Stimulated activated CD8-positive, alpha-beta memory T cell treated with anti-CD3 and anti-CD28 coated beads, Interleukin-4, amount 100 ng/mL, for 1 hour (primary cell): ENCODE results near the gene POR.

Source experiments
- DNase-seq, 2 donors: peaks; one replicate each; pipeline ENCODE4 v3.0.0-alpha.2; 2020; ENCODE audit warnings: low read depth in 2 of 2, low spot score in 1 of 2

POR gene

GRCh38 chr7:75971309-75971960 is 56.5 kb downstream of the POR start:
- no peak for DNase-seq

DNA sequence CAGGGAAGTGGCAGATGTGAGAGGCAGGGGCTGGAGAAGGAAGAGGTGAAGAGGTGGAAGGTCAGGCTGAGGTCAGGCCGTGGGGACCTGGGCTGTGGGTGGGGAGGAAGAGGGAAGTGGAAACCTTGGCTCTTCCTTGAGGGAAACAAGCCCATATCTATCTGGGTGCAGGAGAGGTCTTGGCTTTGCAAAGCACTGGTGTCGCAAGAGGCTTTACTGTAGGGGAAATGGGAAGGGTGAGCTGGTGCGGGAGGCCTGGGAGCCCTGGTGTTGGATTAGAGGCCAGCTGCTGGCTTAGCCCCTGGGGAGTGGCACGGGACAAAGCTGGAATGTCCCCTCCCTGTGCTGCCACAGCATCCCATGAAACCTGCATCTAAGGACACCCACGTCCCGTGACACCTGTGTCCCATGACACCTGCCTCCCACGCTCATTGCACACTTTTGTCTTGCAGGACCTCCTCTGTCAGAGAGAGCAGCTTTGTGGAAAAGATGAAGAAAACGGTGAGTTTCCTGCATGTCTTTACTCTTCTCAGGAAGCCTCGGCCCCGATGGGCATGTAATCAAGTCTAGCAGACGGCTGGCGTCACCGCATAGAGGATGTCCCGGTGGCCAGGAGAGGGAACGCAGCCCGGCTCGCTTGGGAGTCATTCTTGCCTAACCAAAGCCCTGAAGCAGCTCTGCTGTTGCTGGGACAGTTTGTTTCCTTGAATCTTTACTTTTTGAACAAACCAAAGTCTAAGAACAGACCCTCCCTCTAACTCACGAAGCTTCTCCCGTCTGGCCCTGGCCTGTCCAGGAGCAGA is 57.2 kb downstream of the POR start:
- DNase-seq: no peak

- no peak for DNase-seq
Measured at GRCh38 chr7:75977743-75978142, 62.8 kb downstream of the POR start.

GRCh38 chr7:75979759-75980429 is 64.9 kb downstream of the POR start:
- no peak for DNase-seq

- no peak for DNase-seq
Measured at GRCh38 chr7:75980430-75981202, 65.7 kb downstream of the POR start.

DNA sequence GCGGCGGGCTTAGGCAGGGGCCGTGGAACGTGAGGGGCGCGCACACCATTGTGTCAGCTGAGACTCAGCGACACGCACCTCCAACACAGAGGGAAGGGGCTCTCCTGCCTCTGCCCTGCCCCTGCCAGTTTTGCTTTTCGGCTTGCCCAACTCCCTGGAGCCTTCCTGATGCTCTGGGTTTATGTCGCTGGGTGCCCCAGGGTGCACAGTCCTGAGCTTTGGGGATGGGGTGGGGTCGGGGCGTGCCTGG is 66.2 kb downstream of the POR start:
- no peak for DNase-seq

- DNase-seq: no peak
Measured at GRCh38 chr7:75981453-75982305, 66.7 kb downstream of the POR start.

GRCh38 chr7:75982306-75983064 is 67.5 kb downstream of the POR start:
- no peak for DNase-seq

GRCh38 chr7:75983471-75984129 is 68.6 kb downstream of the POR start:
- no peak for DNase-seq

GRCh38 chr7:75984130-75985008 is 69.4 kb downstream of the POR start:
- DNase-seq: no peak

GRCh38 chr7:75985009-75985517 is 70.1 kb downstream of the POR start:
- DNase-seq: no peak

DNA sequence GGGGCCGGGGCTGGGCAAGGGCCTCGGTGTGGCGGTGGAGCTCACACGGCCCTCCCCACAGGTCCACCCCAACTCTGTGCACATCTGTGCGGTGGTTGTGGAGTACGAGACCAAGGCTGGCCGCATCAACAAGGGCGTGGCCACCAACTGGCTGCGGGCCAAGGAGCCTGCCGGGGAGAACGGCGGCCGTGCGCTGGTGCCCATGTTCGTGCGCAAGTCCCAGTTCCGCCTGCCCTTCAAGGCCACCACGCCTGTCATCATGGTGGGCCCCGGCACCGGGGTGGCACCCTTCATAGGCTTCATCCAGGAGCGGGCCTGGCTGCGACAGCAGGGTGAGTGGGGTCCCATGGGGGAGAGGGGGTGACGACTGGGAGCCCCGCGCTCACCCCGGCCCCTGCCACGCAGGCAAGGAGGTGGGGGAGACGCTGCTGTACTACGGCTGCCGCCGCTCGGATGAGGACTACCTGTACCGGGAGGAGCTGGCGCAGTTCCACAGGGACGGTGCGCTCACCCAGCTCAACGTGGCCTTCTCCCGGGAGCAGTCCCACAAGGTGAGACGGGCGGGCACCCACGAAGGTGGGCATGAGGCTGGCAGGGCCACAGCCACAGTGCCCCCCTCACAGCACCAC is 70.7 kb downstream of the POR start:
- no peak for DNase-seq

DNA sequence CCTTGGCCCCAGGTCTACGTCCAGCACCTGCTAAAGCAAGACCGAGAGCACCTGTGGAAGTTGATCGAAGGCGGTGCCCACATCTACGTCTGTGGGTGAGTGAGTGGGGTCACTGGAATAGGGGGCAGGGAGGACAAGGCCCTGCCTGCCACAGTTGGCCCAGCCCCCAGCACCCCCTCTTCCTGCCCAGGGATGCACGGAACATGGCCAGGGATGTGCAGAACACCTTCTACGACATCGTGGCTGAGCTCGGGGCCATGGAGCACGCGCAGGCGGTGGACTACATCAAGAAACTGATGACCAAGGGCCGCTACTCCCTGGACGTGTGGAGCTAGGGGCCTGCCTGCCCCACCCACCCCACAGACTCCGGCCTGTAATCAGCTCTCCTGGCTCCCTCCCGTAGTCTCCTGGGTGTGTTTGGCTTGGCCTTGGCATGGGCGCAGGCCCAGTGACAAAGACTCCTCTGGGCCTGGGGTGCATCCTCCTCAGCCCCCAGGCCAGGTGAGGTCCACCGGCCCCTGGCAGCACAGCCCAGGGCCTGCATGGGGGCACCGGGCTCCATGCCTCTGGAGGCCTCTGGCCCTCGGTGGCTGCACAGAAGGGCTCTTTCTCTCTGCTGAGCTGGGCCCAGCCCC is 71.3 kb downstream of the POR start:
- DNase-seq: no peak

- DNase-seq: no peak
Measured at GRCh38 chr7:75987026-75987804, 72.3 kb downstream of the POR start.

DNA sequence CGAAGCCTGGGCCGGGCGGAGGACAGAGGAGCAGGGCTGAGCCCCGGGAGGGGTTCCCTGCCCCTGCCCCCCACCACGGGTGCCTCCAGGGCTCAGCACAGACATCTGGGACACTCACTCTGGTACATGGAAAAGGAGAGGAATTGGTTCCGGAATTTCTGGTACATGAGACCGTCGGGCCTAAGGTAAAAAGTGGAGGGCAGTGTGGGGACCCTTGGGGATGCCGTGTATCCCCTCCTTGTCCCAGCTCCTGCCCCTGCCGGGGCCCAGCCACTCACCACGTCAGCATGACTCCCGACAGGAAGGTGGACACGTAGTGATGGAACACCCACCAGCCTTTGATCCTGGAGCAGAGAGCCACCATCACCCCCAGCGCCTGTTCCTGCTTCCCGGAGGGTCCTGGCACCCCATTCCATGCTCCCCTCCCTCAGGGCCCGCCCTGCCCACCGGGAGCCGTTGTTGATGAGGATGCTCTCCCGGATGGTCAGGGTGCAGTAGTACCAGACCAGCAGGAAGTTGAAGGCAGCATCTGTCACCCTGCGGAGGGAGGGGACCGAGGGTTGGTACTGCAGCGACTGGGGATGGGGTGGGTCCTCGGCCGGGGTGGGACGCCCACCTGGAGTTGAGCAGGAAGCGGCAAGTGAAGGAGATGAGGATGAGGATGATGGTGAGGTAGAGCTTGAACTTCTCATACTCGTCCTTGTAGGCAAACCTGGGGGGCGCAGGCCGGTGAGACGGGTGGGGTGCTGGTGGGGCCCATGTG is 73.0 kb downstream of the POR start:
- DNase-seq: no peak
